Endothelial cell (in vitro differentiated cells): ENCODE measurements around the gene ITGB6. TPM values are rescaled to one million over a fixed set of nuclear protein-coding genes. Genes with fewer than 3 reads are reported as not detected.

Experiments
- DNase-seq: peaks from one replicate; pipeline ENCODE4 v3.0.0; 2021; ENCODE audit warnings: low spot score
- H3K27ac Mint-ChIP-seq: one replicate; pipeline ENCODE4 v1.8.0; 2021; ENCODE audit warnings: mixed read lengths, inconsistent platforms; ENCODE audit not compliant: unreplicated experiment
- H3K27me3 Mint-ChIP-seq: one replicate; pipeline ENCODE4 v1.8.0; 2021; ENCODE audit warnings: mild to moderate bottlenecking, moderate library complexity, mixed read lengths, inconsistent platforms; ENCODE audit not compliant: unreplicated experiment
- H3K36me3 Mint-ChIP-seq: one replicate; pipeline ENCODE4 v1.8.0; 2021; ENCODE audit warnings: mild to moderate bottlenecking, low read depth, mixed read lengths, inconsistent platforms; ENCODE audit not compliant: unreplicated experiment
- H3K4me1 Mint-ChIP-seq: one replicate; pipeline ENCODE4 v1.8.0; 2021; ENCODE audit warnings: mild to moderate bottlenecking, mixed read lengths, inconsistent platforms; ENCODE audit not compliant: unreplicated experiment
- H3K4me3 Mint-ChIP-seq: one replicate; pipeline ENCODE4 v1.8.0; 2021; ENCODE audit warnings: mild to moderate bottlenecking, mixed read lengths, inconsistent platforms; ENCODE audit not compliant: unreplicated experiment
- H3K9me3 Mint-ChIP-seq: one replicate; pipeline ENCODE4 v1.8.0; 2021; ENCODE audit warnings: mixed read lengths, inconsistent platforms; ENCODE audit not compliant: unreplicated experiment
- total RNA-seq: library from RNA; stranded (reverse); fragmentation: NEBNext Ultra II Directional; extraction: Animal tissue kit (Norgen Biotek cat#: 25700); gene quantifications from one replicate; pipeline ENCODE4 v1.2.1, GENCODE V29; 2021; ENCODE audit not compliant: unreplicated experiment
- TF ChIP-seq, protein P1 (sequence below): fragments of 200-600 bp; sonication (generic); IDR thresholded peaks from one replicate; pipeline ENCODE4 v1.5.0; 2021; ENCODE audit warnings: antibody characterized with exemption; ENCODE audit not compliant: unreplicated experiment

The ITGB6 gene
- total RNA-seq, 1 donor from 2014 or later = not detected

DNA sequence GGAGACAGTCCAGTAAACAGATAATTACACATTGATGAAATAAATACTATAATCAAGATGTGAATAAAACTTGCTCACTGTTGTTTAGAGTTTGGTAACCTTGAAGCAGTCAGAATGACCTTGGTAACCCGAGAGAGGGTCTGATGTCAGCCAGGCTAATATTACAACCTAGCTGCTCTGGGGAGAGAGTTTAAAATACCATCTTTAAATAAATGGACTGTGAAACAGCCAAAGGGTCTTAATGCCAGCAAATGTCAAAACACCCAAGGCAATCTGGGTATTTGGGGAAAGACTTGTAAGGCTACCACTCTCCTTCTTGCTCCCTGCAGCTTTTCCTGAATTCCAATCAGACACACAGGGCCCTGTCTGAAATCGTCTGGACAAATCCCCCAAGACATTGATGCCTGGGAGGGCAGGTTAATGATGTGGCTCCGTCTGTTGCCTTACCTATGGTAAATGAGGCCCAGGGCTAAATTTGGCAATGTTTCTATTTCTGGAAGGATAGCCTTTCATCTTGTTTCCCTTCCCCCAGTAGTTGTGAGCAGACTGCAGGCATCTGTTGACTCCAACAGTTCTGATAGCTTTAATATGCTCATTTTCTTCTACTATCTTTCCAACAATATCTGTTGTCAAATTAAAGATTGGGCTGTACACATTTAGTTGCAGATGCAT lies 43.0 kb upstream of the ITGB6 start:
- Mint-ChIP-seq H3K4me3 (no peak overlapping the region), H3K9me3 (no peaks in the 10 kb centered on the region), H3K36me3 (no peaks in the 10 kb centered on the region), H3K4me1 (no peaks in the 10 kb centered on the region), H3K27ac (no peak overlapping the region), H3K27me3 (peaks cover 4% of the 10 kb centered on the region)
- TF ChIP-seq, protein P1, sequence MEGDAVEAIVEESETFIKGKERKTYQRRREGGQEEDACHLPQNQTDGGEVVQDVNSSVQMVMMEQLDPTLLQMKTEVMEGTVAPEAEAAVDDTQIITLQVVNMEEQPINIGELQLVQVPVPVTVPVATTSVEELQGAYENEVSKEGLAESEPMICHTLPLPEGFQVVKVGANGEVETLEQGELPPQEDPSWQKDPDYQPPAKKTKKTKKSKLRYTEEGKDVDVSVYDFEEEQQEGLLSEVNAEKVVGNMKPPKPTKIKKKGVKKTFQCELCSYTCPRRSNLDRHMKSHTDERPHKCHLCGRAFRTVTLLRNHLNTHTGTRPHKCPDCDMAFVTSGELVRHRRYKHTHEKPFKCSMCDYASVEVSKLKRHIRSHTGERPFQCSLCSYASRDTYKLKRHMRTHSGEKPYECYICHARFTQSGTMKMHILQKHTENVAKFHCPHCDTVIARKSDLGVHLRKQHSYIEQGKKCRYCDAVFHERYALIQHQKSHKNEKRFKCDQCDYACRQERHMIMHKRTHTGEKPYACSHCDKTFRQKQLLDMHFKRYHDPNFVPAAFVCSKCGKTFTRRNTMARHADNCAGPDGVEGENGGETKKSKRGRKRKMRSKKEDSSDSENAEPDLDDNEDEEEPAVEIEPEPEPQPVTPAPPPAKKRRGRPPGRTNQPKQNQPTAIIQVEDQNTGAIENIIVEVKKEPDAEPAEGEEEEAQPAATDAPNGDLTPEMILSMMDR = no peak
- no peak for DNase-seq

DNA sequence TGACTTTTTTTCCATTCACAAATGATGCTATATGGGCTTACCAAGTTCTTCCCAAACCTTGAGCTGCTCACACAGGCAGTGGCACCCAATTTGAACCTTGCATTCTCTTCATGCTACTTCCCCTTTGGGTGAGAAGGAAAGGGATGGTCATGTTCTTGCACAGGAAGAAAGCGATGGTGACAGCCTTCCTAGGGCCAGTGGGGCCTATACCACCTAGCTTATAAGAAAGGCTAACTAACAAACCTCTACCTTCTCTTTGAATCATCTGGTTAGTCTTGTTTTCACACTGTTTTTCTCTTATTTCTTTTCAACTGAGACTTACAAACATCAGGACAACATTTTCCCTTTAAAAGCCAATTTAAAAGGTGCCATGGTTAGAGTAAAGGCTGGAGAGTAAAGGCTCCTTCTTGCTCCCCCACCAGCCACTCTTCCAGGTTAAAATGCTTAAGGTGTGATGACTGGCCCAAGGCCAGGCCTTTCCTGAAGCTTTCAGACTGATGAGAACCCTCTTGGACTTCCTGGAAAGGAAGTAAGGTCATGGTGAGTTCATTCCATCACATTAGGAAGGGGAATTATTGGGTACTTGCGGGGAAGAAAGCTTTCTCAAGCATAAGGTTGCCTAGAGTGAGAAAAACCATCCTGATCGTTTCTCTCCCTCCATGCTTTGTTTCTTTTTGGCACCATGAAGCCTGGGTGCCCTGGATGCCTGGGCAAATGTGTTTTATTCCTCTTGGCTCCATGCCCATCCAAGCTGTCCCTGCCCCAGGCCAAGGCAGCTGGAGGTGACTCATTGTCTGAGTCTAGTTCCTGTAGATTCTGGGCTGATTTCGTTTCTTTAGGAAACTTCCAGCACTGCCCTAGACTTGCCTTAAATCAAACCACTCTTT lies 41.4 kb upstream of the ITGB6 start:
- Mint-ChIP-seq H3K4me1 (no peaks in the 10 kb centered on the region), H3K4me3 (no peak overlapping the region), H3K36me3 (no peaks in the 10 kb centered on the region), H3K9me3 (no peaks in the 10 kb centered on the region), H3K27ac (no peak overlapping the region), H3K27me3 (peaks cover 4% of the 10 kb centered on the region)
- TF ChIP-seq, protein P1 = no peak
- no peak for DNase-seq

DNA sequence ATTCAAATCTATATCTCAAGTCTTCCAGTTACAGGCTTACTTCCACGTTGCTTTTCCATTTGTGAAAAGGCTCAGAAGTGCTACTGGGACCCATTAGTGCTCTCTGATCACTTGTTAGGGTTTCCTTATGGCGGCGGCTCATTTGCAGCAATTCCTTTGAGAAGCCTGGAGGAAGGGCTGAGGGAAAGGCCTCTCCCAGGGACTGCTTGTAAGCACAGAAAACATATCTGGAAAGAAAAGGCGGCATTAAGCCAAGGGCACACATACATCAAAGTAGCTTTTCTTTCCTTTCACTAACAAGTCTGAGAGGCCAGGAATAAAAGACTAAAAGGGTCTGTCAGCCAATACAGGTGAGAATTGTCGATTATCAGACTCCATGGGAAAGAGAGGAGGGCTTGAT lies 39.4 kb upstream of the ITGB6 start:
- H3K4me1 Mint-ChIP-seq = no peaks in the 10 kb centered on the region
- H3K27me3 Mint-ChIP-seq = no peaks in the 10 kb centered on the region
- TF ChIP-seq, protein P1 = no peak
- no peak overlapping the region for H3K27ac Mint-ChIP-seq
- H3K9me3 Mint-ChIP-seq = no peaks in the 10 kb centered on the region
- no peak overlapping the region for H3K4me3 Mint-ChIP-seq
- DNase-seq = no peak
- no peaks in the 10 kb centered on the region for H3K36me3 Mint-ChIP-seq

DNA sequence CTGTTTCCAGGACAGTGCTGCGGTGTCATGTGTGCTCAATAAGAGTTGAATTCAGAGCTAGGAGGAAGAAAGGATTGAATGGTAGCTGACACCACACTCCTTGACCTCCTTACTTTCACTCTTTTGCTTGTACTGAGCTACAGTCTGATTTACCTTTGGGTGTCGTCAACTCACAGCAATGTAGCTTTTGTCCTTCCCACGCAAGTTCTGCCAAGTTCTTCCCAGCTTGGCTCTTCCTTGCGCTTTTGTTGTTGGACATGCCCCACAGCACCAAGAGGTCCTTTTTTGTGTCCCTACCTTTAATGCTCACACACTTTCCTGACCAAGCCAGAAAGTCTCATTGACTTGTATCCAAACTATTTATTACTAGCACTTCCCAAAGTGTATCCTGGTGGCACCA lies 38.3 kb upstream of the ITGB6 start:
- Mint-ChIP-seq H3K27ac (no peak overlapping the region), H3K9me3 (no peaks in the 10 kb centered on the region), H3K27me3 (no peaks in the 10 kb centered on the region), H3K36me3 (no peaks in the 10 kb centered on the region), H3K4me1 (no peaks in the 10 kb centered on the region), H3K4me3 (no peak overlapping the region)
- TF ChIP-seq, protein P1 = no peak
- no peak for DNase-seq
